Muscle layer of colon (tissue), 2 donors: ENCODE results near the gene NOTCH1.

ENCODE experiments used
- H3K27ac ChIP-seq: one replicate; pipeline ENCODE4 v1.7.0; 2013; ENCODE audit warnings: low read depth, mild to moderate bottlenecking, low read length, moderate library complexity
- H3K27me3 ChIP-seq, 2 donors: one replicate each; pipeline ENCODE4 v1.7.0; 2013; ENCODE audit warnings: low read length in 2 of 2, mild to moderate bottlenecking in 2 of 2; ENCODE audit not compliant: insufficient read depth in 2 of 2, control insufficient read depth in 1 of 2
- H3K36me3 ChIP-seq: one replicate; pipeline ENCODE4 v1.7.0; 2013; ENCODE audit warnings: mild to moderate bottlenecking, low read length; ENCODE audit not compliant: insufficient read depth
- H3K4me1 ChIP-seq: one replicate; pipeline ENCODE4 v1.7.0; 2013; ENCODE audit warnings: mild to moderate bottlenecking, low read length; ENCODE audit not compliant: insufficient read depth
- H3K4me3 ChIP-seq, 2 donors: one replicate each; pipeline ENCODE4 v1.7.0; 2013; ENCODE audit warnings: low read length in 2 of 2, low read depth in 1 of 2, mild to moderate bottlenecking in 1 of 2, moderate library complexity in 1 of 2
- H3K9ac ChIP-seq: one replicate; pipeline ENCODE4 v1.7.0; 2013; ENCODE audit warnings: low read length
- H3K9me3 ChIP-seq: one replicate; pipeline ENCODE4 v1.7.0; 2013; ENCODE audit warnings: mild to moderate bottlenecking, low read length
- donor health status: abdominal sarcoma.
- donor health status: Adenocarcinoma of cecum.

NOTCH1 gene

GRCh38 chr9:136476369-136477150 lies 69.3 kb downstream of the NOTCH1 start:
- Histone ChIP-seq H3K27ac (no peak overlapping the region), H3K9ac (no peak overlapping the region), H3K4me1 (peaks cover 4% of the 10 kb centered on the region), H3K36me3 (peaks cover 59% of the 10 kb centered on the region), H3K27me3 (no peaks in the 10 kb centered on the region), H3K4me3 (no peak overlapping the region), H3K9me3 (no peaks in the 10 kb centered on the region)

DNA sequence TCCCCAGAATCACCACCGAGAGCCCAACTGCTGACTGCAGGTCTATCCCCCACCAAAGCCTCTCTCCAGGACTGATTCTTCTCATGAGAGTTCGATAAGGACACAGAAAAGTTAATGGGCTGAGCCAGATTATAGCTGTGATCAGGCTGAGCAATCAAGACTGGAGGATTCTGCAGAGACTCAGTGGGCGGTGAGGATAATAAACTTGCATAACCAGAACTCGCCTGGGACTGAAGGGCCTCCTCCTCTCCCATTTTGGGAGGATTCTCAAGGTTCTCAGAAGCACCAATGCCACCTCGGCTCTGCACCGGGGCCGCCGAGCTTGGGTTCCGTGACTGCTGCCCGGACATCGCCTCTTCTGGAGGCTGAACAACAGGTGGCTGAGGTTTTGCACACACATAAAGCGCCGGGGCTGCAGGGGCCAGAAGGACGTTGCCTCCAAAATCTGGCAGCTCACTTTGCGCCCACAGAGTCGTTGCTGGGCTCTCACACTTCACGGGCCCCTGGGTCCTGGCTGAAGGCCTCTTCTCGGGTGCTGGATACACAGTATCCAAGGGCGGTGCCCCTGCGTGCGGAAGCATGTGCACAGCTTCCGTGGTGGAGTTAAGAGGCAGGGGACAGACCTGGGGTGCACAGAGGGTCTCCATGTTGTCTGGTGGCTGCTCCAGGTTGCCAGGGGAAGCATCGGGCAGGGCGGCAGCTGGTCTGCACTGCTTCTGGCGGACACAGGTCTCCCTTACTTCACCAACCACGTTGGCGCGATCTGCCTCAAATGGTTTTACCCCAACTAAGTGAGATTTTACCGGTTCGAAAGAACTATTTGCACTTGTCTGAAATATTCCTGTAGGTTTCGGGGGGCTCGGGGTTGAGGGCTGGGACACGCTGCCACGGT lies 70.6 kb downstream of the NOTCH1 start:
- H3K27me3 ChIP-seq: no peaks in the 10 kb centered on the region
- no peak overlapping the region for H3K27ac ChIP-seq
- H3K4me3 ChIP-seq: no peak overlapping the region
- peaks cover 73% of the 10 kb centered on the region for H3K36me3 ChIP-seq
- no peaks in the 10 kb centered on the region for H3K9me3 ChIP-seq
- no peaks in the 10 kb centered on the region for H3K4me1 ChIP-seq
- no peak overlapping the region for H3K9ac ChIP-seq

DNA sequence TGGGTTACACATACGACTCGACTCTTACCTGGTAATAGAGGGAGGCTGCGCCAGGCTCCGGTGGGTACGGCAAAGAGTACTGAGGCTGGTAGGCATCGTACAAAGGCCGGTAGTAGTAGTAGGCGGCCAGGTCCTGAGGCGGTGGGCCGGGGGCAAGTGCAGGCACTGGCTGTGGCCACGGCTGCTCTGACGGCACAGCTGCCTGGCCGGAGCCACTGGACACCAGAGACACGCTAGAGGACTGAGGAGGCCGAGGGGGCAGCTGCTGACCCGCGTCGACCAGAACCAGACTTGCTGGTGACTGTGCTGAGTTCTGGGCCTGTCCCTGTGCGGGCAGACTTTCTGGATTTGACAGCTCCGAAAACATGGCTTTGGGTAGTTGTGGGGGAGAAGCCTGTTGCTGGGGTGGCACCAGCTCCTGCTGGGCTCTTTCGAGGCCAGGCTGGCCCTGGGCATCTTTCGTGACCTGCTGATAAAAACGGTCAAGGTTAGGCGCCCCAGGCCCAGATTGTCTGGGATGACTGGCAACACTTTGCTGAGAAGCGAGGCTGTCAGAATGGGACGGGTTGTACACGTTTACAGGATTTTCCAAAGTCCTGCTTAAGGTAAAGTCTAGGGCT lies 71.7 kb downstream of the NOTCH1 start:
- peaks cover 84% of the 10 kb centered on the region for H3K36me3 ChIP-seq
- no peak overlapping the region for H3K27ac ChIP-seq
- no peaks in the 10 kb centered on the region for H3K9me3 ChIP-seq
- no peak overlapping the region for H3K4me3 ChIP-seq
- H3K9ac ChIP-seq: no peak overlapping the region
- H3K4me1 ChIP-seq: no peaks in the 10 kb centered on the region
- no peaks in the 10 kb centered on the region for H3K27me3 ChIP-seq

GRCh38 chr9:136473354-136473721 lies 72.5 kb downstream of the NOTCH1 start:
- Histone ChIP-seq H3K9me3 (no peaks in the 10 kb centered on the region), H3K4me3 (no peak overlapping the region), H3K27me3 (no peaks in the 10 kb centered on the region), H3K27ac (no peak overlapping the region), H3K36me3 (peaks cover 88% of the 10 kb centered on the region), H3K4me1 (no peaks in the 10 kb centered on the region), H3K9ac (no peak overlapping the region)

DNA sequence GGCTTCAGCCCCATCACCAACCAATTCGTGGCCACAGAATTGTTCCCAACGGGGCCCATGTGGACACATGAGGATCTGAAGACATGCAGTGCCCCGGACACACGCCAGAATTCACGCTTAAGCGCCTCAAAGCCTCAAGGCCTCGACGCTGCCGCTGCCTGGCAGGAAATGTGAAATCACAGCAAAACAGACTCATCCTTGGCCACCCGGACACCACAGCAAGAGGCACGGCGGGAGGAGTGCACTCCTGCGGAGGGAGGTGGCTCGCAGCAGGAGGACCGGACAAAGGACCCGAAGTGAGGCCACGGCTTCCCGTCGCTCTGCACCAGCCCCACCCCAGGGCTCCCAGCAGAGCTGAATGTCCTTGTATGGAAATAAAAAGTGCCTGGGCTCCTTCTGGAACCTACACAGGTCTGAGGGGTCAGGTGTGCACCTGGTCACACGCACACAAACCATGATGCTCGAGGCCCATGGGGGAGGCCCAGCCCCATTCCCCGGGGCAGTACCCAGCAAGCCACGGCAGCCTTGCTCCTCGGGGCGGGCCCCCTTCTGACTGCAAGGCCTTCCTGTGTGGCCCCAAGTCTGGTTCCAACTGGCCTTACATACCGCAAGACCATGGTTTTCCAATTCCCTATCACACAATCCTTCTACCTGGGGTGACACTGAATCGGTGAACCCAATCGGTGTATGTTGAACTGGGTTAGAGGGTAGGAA lies 73.1 kb downstream of the NOTCH1 start:
- no peaks in the 10 kb centered on the region for H3K4me1 ChIP-seq
- H3K4me3 ChIP-seq: no peak overlapping the region
- H3K27ac ChIP-seq: no peak overlapping the region
- H3K9ac ChIP-seq: no peak overlapping the region
- no peaks in the 10 kb centered on the region for H3K27me3 ChIP-seq
- H3K36me3 ChIP-seq: peaks cover 91% of the 10 kb centered on the region
- no peaks in the 10 kb centered on the region for H3K9me3 ChIP-seq

DNA sequence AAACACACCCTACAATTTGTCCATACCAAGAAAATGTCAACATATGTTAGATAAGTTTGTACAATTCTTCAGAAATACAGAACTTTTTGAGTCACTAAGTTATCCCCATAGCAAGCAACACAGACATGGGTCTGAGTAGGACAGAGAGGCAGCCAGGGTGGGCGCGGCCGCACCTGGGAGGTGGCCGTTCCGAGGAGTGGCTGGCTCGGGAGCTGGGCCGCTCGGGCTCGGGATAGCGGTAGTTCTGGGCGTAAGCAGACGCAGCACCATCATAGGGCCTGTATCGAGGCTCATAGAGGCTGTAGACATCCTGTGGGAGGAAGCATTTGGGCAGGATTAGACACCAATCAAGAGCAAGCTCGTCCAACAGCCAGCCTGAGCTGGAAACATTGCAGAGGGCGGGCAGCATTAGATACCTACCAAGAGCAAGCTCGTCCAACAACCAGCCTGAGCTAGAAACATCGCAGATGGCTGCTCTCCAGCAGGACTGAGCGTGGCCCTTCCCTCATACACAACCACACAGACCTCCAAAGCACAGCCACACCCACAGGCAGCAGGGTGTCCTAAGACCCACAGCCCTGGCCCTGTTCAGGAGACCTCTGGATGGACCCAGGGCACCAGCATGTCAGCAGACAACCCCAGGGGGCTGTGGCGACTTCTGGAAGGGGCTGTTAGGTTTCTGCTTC lies 73.9 kb downstream of the NOTCH1 start:
- H3K4me1 ChIP-seq: no peaks in the 10 kb centered on the region
- H3K4me3 ChIP-seq: no peak overlapping the region
- H3K27me3 ChIP-seq: no peaks in the 10 kb centered on the region
- H3K36me3 ChIP-seq: peaks cover 92% of the 10 kb centered on the region
- H3K9ac ChIP-seq: no peak overlapping the region
- no peaks in the 10 kb centered on the region for H3K9me3 ChIP-seq
- H3K27ac ChIP-seq: no peak overlapping the region

DNA sequence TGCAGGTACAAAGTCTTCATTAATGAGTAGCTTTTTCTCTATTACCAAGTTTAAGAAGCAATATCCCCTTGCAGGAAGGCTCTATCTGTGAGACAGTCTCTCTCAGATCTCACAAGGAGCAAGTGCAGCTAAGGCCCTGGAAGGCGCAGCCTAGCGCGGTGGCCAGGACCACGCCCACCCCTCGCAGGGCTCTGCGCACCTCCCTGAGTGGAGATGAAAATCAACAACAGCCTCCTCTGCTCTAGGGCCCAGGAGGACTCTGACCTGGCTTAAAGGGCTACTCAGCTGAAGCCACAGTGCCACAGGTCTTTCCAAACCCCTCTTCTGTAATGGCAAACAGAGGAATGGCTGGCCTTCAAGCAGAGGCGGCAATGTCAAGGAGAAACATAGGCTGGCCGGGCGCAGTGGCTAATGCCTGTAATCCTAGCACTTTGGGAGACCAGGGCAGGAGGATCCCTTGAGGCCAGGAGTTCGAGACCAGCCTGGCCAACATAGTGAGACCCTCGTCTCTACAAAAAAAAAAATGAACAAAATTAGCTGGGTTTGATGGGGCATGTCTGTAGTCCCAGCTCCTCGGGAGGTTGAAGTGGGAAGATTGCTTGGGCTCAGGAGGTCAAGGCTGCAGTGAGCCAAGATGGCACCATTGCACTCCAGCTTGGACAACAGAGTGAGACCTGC lies 74.9 kb downstream of the NOTCH1 start:
- H3K4me1 ChIP-seq: no peaks in the 10 kb centered on the region
- no peaks in the 10 kb centered on the region for H3K9me3 ChIP-seq
- peaks cover 92% of the 10 kb centered on the region for H3K36me3 ChIP-seq
- no peak overlapping the region for H3K27ac ChIP-seq
- no peaks in the 10 kb centered on the region for H3K27me3 ChIP-seq
- no peak overlapping the region for H3K4me3 ChIP-seq
- H3K9ac ChIP-seq: no peak overlapping the region

DNA sequence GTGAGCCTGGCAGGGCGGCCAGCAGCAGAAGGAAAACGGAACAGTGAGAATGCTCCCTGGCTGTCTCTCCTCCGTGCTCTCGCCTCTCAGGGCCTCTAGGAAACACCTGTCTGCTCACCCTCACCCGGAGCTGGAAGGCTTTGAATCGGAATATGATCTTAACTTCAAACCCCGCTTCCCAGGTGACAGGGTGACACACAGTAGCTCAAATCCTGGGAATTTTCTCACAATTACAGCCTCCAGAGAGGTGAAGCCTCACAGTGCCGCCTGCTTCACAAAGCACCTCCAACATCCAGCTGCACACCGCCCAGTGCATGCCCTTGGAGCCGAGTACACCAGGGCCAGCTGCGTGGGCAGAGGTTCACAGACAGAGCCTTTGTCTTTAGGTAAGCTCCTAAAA lies 75.5 kb downstream of the NOTCH1 start:
- Histone ChIP-seq H3K27ac (no peak overlapping the region), H3K9me3 (no peaks in the 10 kb centered on the region), H3K36me3 (peaks cover 92% of the 10 kb centered on the region), H3K4me3 (no peak overlapping the region), H3K9ac (no peak overlapping the region), H3K27me3 (no peaks in the 10 kb centered on the region), H3K4me1 (no peaks in the 10 kb centered on the region)

DNA sequence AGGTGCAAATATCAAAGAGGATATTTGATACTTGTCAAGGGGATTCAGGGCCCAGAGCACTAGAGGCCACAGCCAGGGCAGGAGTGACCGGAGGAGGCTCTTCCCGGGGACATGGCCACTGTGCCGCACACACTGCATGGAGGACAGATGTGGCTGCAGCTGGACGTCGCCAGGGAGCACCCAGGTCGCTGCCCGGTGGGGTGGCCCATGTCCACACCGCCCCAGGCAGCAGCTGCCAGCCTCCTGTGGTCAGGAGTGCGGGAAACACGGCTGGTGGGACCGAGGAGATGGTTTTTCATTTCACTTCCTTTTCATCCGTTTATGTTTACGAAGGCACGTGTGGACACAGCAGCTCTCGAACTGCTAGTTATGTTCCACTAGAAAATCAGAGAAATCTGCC lies 78.1 kb downstream of the NOTCH1 start:
- Histone ChIP-seq H3K36me3 (peaks cover 90% of the 10 kb centered on the region), H3K9me3 (no peaks in the 10 kb centered on the region), H3K9ac (no peak overlapping the region), H3K27ac (no peak overlapping the region), H3K4me1 (no peaks in the 10 kb centered on the region), H3K27me3 (no peaks in the 10 kb centered on the region), H3K4me3 (no peak overlapping the region)

DNA sequence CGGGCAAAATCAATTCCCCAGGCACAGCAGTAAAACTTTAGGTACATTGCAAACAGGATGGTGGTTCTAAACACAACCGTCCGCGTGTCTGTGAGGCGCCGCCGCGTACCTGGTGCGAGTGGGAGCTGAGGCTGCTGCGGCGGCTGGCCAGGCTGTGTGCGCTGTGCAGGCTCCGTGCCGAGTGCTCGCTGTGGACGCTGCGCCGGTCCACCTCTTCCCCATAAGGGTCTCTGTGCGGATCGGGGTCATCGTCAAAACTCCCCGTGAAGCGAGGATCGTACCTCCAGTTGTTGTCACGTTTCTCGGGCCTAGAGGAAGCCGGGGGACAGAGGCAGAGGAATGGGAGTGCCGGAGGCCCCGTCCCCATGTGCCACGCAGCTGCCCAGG lies 79.7 kb downstream of the NOTCH1 start:
- H3K27ac ChIP-seq: no peak overlapping the region
- no peak overlapping the region for H3K9ac ChIP-seq
- peaks cover 86% of the 10 kb centered on the region for H3K36me3 ChIP-seq
- H3K4me3 ChIP-seq: no peak overlapping the region
- no peaks in the 10 kb centered on the region for H3K27me3 ChIP-seq
- no peaks in the 10 kb centered on the region for H3K4me1 ChIP-seq
- no peaks in the 10 kb centered on the region for H3K9me3 ChIP-seq
